Panc1 (cell line): ENCODE results near the gene NTN4. TPM values are rescaled to one million over a fixed set of nuclear protein-coding genes. Genes with fewer than 3 reads are reported as not detected.
"Not testable (repeated sequence)": the region's sequence is repeated elsewhere in the genome, so short reads cannot be mapped to it uniquely, and the experiment has no call there.

Source experiments
- ATAC-seq: fragments of 200-7000 bp; cut with Tn5 transposase; 2 replicates; pipeline ENCODE4 v1.9.1; 2020; ENCODE audit warnings: mild to moderate bottlenecking, moderate library complexity
- BruUV-seq: library from RNA; stranded (reverse); fragments of 400-500 nt; replicated peaks from 2 replicates; lab custom pipeline; 2021; lab: Mats Ljungman, UMichigan
- CTCF ChIA-PET: fragments of 300-600 bp; sonication (Branson Sonifier 250); formaldehyde crosslinking; loops from one replicate; lab custom pipeline; 2022; ENCODE audit warnings: antibody characterized with exemption; lab: Charles Lee
- POLR2A ChIA-PET: fragments of 300-600 bp; sonication (Branson Sonifier 250); formaldehyde crosslinking; loops from one replicate; lab custom pipeline; 2022; ENCODE audit warnings: antibody characterized with exemption; lab: Charles Lee
- DNase-seq: peaks from one replicate; pipeline ENCODE4 v3.0.0-alpha.2; 2010; ENCODE audit warnings: low read depth, low spot score
- H3K27ac ChIP-seq: 2 replicates; pipeline ENCODE4 v1.5.1; 2011; ENCODE audit warnings: mild to moderate bottlenecking, low read length, inconsistent platforms
- H3K27me3 ChIP-seq: fragments of 200-500 bp; sonication (Bioruptor generic); 2 replicates; pipeline ENCODE4 v1.6.0; 2014; ENCODE audit warnings: low read length, inconsistent platforms; ENCODE audit not compliant: control insufficient read depth, insufficient read depth
- H3K36me3 ChIP-seq: fragments of 200-500 bp; sonication (Bioruptor generic); 2 replicates; pipeline ENCODE4 v1.5.1; 2014; ENCODE audit warnings: inconsistent platforms, mild to moderate bottlenecking, low read length, moderate library complexity; ENCODE audit not compliant: control insufficient read depth, insufficient read depth
- H3K4me1 ChIP-seq: 2 replicates; pipeline ENCODE4 v1.5.1; 2011; ENCODE audit warnings: inconsistent platforms, mild to moderate bottlenecking, low read length, moderate library complexity; ENCODE audit not compliant: control insufficient read depth, insufficient read depth
- H3K4me3 ChIP-seq, 2 experiments: 2 replicates each; pipeline ENCODE4 v1.5.1; 2011 to 2012; ENCODE audit warnings: low read depth in 2 of 2, low read length in 2 of 2, mild to moderate bottlenecking in 2 of 2, inconsistent platforms in 1 of 2, moderate library complexity in 1 of 2
- H3K9me3 ChIP-seq: fragments of 200-500 bp; sonication (Bioruptor generic); 2 replicates; pipeline ENCODE4 v1.5.1; 2014; ENCODE audit warnings: low read depth, mild to moderate bottlenecking, inconsistent platforms, low read length, moderate library complexity; ENCODE audit not compliant: control insufficient read depth, insufficient read depth
- CTCF ChIP-seq: fragments of 450-650 bp; IDR thresholded peaks from 2 replicates; pipeline ENCODE4 v1.5.1; 2017; ENCODE audit warnings: mild to moderate bottlenecking
- POLR2AphosphoS5 ChIP-seq: IDR thresholded peaks from 2 replicates; pipeline ENCODE4 v1.6.1; 2012; ENCODE audit warnings: mild to moderate bottlenecking, low read depth, low read length, moderate library complexity
- SIN3A ChIP-seq: IDR thresholded peaks from 2 replicates; pipeline ENCODE4 v1.6.1; 2012; ENCODE audit warnings: low read depth, mild to moderate bottlenecking, low read length, moderate library complexity, borderline replicate concordance; ENCODE audit not compliant: insufficient read depth
- in situ Hi-C: cut with HindIII; loops from 2 replicates; pipeline ENCODE4 v1.10.0; 2016; ENCODE audit warnings: low sequenced_read_pairs, low pct_unique_long_range_greater_than_20kb
- intact Hi-C: fragments of 100-400 bp; cut with micrococcal nuclease; formaldehyde crosslinking; loops from one replicate; pipeline ENCODE4 v1.10.0; 2022; ENCODE audit not compliant: unreplicated experiment
- total RNA-seq: library from RNA; stranded (reverse); gene quantifications from one replicate; pipeline ENCODE4 v1.2.1, GENCODE V29; 2021; ENCODE audit not compliant: unreplicated experiment

NTN4 gene
- total RNA-seq, 1 experiment from 2014 or later: 17.1 TPM

GRCh38 chr12:95820096-95820703 lies 29.6 kb upstream of the NTN4 start:
- in situ Hi-C loops: no loop called here
- TF ChIP-seq POLR2AphosphoS5 (no peak), SIN3A (no peak), CTCF (peak; percentile 59; the same call in 1 of the 2 replicates)
- no peak; the same call in 1 of the 2 replicates for ATAC-seq

GRCh38 chr12:95815632-95816212 lies 25.2 kb upstream of the NTN4 start:
- POLR2A ChIA-PET: no interaction called here
- intact Hi-C loops: loop anchor here (1.0 to 5.0 kb wide), 2 partner anchors 193 to 233 kb away; no protein-coding TSS in a partner anchor
- DNase-seq (no peak), ATAC-seq (peak; percentile 75)
- H3K9me3 ChIP-seq: no peaks in the 10 kb centered on the region
- H3K4me3 ChIP-seq: no peak overlapping the region
- H3K36me3 ChIP-seq: no peaks in the 10 kb centered on the region
- TF ChIP-seq SIN3A: no peak
- TF ChIP-seq CTCF: peak; percentile 71; the same call in 1 of the 2 replicates
- CTCF ChIA-PET: no interaction called here
- no peaks in the 10 kb centered on the region for H3K27me3 ChIP-seq
- in situ Hi-C loops: no loop called here
- no peak overlapping the region for H3K27ac ChIP-seq
- no peaks in the 10 kb centered on the region for H3K4me1 ChIP-seq
- BruUV-seq: no TSS peak

More at GRCh38 chr12:95820096-95820703, 29.6 kb upstream of the NTN4 start:
- no TSS peak for BruUV-seq
- Histone ChIP-seq H3K4me3 (no peak overlapping the region), H3K4me1 (no peaks in the 10 kb centered on the region), H3K36me3 (no peaks in the 10 kb centered on the region), H3K9me3 (no peaks in the 10 kb centered on the region), H3K27me3 (peaks cover 3% of the 10 kb centered on the region; the same call in 1 of the 2 replicates), H3K27ac (no peak overlapping the region)
- POLR2A ChIA-PET: no interaction called here
- DNase-seq: no peak
- intact Hi-C loops: no loop called here
- CTCF ChIA-PET: no interaction called here

- ATAC-seq, H3K4me3 ChIP-seq, H3K27ac ChIP-seq, DNase-seq, H3K36me3 ChIP-seq, CTCF ChIA-PET, H3K4me1 ChIP-seq, H3K9me3 ChIP-seq, in situ Hi-C loops, POLR2A ChIA-PET, H3K27me3 ChIP-seq, BruUV-seq, intact Hi-C loops: not testable (repeated sequence)
Observed at GRCh38 chr12:95812155-95812554, 21.6 kb upstream of the NTN4 start.
